HL-60 (cell line): Measurements from ENCODE around the gene SLC4A9.

Experiments
- CTCF ChIP-seq: IDR thresholded peaks from one replicate; pipeline ENCODE4 v1.5.1; 2011; ENCODE audit warnings: low read length, control low read depth, inconsistent platforms; ENCODE audit not compliant: insufficient read depth
- POLR2AphosphoS5 ChIP-seq: IDR thresholded peaks from 2 replicates; pipeline ENCODE4 v1.6.1; 2012; ENCODE audit warnings: low read depth

GRCh38 chr5:140347360-140347759 is 12.6 kb upstream of the SLC4A9 start:
- TF ChIP-seq CTCF (no peak), POLR2AphosphoS5 (no peak)
